HG03097 (cell line): ENCODE data around the gene ARPC5L.
A peak's percentile ranks its signal among the peaks of the same experiment; 100 is the strongest.
"Not testable (repeated sequence)": the region's sequence is repeated elsewhere in the genome, so short reads cannot be mapped to it uniquely, and the experiment has no call there.

Source experiments
- ATAC-seq: cut with Tn5 transposase; IDR thresholded peaks from one replicate; pipeline ENCODE4 v1.9.1; 2021; ENCODE audit not compliant: unreplicated experiment, low FRiP score

The ARPC5L gene

DNA sequence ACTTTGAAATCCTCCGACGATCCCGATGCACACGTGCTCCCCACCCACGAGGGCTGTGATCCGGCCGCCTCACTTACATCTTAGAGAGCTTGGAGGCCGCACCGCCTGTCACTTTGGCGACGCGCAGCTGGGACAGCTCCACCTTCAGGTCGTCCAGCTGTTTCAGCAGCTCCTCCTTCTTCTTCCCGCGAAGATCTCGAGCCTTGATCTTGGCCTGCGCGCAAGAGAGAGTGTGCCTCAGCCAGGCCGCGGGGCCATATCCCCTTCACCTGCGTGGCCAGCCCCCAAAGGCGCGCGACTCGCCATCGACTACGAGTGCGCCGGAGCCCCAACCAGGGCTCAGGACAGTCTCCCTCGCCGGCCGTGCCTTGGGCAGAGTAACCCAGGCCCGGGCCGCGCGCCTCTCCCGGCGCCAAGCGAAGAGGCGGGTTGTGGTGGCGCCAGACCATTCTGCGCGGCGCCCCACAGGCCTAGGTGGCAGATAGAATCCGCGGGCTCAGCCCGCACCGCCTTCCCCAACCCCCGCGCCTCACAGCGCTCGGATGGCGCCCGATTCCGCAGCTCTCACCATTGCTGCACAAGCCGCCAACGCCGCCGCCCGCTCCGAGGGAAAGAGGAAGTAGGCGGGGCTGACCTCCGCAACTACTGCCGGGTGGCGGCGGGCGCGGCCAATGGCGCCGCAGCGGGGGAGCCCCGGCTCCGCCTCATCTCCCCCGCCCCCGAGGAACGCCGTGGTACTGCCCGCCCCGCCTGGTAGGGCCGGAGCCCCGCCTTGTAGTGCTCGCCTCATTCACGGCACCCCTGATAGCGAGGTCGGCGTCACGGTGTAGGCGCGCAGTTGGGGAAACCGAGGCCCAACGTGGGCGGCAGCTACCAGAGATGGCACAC is at the start of gene ARPC5L, which contains the start of gene RPL35:
Gene ARPC5L, plus strand, starts transcription at position 789 of the 888 bp plus-strand sequence. CDS start 7,161 bp downstream, outside the sequence.
Gene RPL35, minus strand, starts transcription at position 616 of the 888 bp plus-strand sequence. Its CDS starts 45 bp downstream, at position 571.
- peak; percentile 92 for ATAC-seq

- ATAC-seq = no peak
These were observed 49.5 kb upstream of the ARPC5L start for GRCh38 chr9:124812441-124812876.

- no peak for ATAC-seq
These were observed 48.9 kb upstream of the ARPC5L start for GRCh38 chr9:124813041-124813440.

DNA sequence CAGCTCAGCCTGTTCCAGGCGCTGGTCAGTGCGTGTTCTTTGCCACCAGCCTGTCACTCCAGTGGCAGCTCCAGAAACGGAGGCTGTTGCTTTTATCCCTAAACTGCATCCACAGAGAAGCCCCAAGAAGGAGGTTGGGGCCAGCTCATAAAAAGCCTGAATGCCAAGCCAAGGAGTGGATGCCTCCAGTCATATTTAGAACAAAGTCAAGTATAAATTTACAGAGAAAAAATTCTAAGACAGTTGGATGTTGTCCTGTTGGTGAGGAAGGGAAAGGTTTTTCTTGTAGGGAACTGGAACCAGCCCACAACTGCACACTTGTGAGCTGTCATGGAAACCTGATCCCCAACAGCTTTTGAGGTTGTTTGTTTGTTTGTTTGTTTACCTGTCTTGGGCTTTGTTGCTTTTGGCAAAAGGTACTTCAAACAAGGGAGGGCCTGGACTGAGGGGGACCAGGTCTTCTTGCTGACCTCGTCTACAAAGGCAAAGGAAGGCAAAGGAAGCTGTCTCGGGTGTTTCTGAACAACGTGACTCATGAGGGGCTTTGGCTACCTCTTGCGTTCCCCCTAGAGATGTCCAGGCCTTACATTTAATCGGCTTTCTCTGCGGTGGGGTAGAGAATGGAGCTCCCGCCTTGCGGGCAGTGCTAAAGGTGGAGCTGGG is 48.3 kb upstream of the ARPC5L start:
- no peak for ATAC-seq

- no peak for ATAC-seq
These were observed 47.8 kb upstream of the ARPC5L start for GRCh38 chr9:124814164-124814535.

DNA sequence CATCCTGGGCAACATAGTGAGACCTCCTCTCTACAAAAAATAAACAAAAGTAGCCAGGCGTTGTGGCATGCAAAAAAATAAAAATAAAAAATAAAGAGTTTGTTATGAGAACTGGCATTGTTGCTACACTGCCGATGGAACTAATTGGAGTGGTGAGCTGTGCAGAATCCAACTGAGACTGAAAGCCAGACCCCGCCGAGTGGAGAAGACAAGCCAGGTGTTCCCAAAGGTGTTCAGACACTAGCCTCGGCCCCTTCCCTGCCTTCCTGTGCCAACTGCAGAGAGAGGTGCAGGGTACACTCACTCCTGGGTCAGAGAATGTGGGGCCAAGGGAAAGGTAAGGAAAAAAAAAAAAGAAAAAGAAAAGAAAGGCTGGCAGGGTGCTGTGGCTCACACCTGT is 46.3 kb upstream of the ARPC5L start:
- no peak for ATAC-seq

DNA sequence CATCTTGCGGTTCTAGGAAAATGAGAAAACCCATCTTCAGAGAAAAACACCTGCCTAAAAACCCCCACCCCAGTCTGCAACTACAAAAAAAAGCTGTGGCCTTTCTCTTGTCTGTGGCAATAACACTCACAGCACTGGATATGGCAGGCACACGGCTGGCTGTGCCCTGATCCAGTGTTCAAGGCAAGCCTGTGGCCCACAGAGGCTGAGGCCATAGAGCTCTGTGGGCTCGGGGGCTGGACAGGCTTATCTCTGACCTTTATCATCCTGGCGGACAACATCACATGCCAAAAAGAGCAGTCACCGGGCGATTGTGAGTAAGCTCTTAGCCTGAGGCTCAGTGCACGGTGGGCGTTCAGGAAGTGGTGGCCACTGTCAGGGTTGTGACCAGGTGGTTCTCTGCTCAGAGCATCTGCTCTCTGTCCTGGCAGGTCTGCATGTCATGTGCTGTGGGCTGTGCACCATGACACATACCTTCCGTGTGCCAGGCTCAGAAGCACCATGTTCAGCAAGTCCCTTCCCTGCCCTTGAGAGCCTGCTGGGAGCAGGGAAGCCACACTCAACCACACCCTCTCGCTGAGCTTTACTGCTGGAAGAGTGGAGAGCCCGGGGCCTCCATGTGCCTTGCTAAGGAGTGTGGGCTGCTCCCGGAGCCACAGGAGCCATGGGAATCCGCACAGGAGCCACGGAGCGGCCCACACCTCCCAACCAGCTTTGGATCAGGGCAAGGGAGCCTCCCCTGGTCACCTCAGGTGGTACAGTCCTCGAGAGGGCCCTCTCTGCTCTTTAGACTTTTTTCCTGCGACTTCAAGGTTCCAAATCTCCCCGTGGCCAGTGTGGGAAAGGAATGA is 43.3 kb upstream of the ARPC5L start:
- no peak for ATAC-seq

- ATAC-seq = no peak
These were observed 41.0 kb upstream of the ARPC5L start for GRCh38 chr9:124820698-124821623.

GRCh38 chr9:124828489-124829333 is 33.2 kb upstream of the ARPC5L start:
- ATAC-seq = no peak

DNA sequence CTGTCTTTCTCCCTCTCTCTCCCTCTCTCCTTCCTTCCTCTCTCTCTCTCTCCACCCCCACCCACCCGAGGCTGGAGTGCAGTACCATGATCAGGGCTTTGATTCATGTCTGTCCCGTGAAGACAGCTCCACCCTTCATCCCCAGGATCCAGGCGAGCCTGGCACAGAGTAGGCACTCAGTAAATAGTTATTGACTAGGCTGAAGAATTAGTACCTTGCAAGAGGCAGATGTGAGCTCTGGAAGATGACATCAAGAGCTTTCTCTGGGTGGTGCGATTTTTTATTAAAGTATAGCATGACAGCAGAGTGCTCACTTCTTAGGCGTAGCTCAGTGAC is 32.6 kb upstream of the ARPC5L start:
- no peak for ATAC-seq

GRCh38 chr9:124830593-124830992 is 31.3 kb upstream of the ARPC5L start:
- ATAC-seq = no peak

DNA sequence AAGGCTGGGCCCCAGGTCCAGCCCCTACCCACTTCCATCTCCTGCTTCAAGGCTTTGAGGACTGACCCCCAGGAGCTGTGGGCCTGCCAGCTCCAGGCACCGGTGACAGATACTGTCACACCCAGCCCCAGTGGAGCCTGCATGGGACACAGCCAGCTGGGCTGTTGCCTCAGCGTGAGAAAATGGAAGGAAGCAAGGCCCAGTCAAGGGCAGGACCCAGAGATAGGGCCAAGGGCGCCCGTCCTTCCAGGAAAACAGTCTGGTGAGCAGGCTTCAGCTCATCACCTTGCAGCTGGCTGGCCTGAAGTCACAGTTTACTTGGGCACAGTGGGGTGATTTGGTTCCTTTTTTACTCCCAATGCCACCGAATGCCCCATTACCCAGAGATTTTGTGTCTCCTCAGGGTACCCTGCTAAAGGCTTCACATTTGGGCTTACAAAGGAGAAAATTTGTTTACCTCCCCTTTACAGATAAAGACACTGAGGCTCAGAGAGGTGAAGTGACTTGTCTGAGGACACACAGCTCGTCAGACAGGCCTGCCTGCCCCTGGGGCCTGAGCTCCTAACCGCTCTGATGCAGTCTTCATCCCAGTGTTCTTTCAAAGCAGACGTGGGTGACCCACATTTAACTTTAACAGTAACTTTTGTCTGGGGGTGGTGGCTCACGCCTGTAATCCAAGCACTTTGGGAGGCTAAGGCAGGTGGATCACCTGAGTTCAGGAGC is 30.1 kb upstream of the ARPC5L start:
- ATAC-seq = no peak

DNA sequence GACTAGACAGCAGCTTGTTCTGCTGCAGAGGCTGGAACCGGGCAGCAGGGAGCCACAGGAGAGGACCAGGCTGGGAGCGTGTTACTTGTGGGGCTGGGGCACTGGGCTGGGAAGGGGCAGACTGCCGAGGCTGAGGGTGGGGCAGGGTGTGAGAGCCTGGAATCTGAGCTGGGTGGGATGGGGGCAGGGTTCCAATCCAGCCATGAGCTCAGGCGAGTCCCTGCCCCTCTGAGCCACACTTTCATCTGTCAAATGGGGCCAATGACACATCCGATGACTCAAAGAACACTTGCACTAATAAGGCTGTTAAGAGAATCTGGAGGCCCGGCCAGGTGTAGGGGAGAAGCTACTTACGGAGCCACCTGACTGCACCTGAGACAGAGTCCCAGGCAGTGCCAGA is 27.3 kb upstream of the ARPC5L start:
- no peak for ATAC-seq

GRCh38 chr9:124835026-124835557 is 26.8 kb upstream of the ARPC5L start:
- no peak for ATAC-seq

DNA sequence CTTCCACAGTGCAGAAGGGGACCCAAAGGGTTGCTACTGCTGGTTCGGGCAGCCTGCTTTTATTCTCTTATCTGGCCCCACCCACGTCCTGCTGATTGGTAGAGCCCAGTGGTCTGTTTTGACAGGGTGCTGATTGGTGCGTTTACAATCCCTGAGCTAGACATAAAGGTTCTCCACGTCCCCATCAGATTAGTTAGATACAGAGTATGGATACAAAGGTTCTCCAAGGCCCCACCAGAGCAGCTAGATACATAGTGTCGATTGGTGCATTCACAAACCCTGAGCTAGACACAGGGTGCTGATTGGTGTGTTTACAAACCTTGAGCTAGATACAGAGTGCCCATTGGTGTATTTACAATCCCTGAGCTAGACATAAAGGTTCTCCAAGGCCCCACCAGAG is 23.8 kb upstream of the ARPC5L start:
- not testable (repeated sequence) for ATAC-seq

DNA sequence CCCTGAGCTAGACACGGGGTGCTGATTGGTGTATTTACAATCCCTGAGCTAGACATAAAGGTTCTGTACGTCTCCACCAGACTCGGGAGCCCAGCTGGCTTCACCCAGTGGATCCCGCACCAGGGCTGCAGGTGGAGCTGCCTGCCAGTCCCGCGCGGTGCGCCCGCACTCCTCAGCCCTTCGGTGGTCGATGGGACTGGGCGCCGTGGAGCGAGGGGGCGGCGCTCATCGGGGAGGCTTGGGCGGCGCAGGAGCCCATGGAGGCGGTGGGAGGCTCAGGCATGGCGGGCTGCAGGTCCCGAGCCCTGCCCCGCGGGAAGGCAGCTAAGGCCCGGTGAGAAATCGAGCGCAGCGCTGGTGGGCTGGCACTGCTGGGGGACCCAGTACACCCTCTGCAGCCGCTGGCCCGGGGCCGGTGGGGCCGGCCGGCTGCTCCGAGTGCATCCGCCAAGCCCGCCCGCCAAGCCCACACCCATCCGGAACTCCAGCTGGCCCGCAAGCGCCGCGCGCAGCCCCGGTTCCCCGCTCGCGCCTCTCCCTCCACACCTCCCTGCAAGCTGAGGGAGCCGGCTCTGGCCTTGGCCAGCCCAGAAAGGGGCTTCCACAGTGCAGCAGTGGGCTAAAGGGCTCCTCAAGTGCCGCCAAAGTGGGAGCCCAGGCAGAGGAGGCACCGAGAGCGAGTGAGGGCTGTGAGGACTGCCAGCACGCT is 23.2 kb upstream of the ARPC5L start:
- ATAC-seq = not testable (repeated sequence)

DNA sequence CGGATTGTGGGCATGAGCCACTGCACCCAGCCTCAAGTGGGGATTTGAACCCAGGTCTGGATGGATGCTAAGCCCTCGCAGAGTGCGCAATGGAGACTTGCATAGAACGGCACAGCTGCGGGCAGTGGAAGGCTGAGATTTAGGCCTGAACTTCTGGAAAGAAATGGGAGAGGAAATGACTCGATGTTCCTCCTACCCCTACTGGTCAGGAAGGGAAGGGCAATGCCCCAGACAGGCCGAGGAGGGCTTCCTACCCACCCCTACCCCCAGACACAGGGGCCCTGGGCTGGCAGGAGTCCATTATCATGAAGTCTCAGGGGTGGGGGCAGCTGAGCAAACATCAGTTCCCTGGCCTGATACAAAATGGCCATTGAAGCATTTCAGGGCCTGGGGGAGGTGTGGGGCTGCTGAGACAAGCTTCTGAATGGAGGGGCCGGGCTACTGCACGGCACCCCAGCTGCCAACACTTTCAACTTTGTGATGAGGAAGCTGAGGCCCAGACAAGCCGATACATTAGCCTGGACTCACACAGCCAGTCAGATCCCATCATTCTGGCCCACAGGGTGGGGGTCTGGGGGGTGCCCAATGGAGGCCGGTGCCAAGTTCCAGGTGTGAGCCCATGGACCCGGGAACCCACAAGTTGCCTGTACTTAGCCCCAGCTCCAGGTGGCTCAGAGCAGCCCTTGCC is 22.2 kb upstream of the ARPC5L start:
- ATAC-seq = no peak
